Colonic mucosa (tissue), 4 donors: ENCODE measurements around the gene TPST2. TPM values are rescaled to one million over a fixed set of nuclear protein-coding genes. Genes with fewer than 3 reads are reported as not detected.

Source experiments
- DNase-seq: peaks from one replicate; pipeline ENCODE4 v3.0.0-alpha.2; 2020
- H3K27ac ChIP-seq: fragments of 200-600 bp; one replicate; pipeline ENCODE4 v1.8.0; 2021
- H3K27me3 ChIP-seq: fragments of 200-600 bp; one replicate; pipeline ENCODE4 v1.8.0; 2021
- H3K36me3 ChIP-seq: fragments of 200-600 bp; one replicate; pipeline ENCODE4 v1.8.0; 2021
- H3K4me1 ChIP-seq: fragments of 200-600 bp; one replicate; pipeline ENCODE4 v1.8.0; 2021; ENCODE audit warnings: mild to moderate bottlenecking
- H3K4me3 ChIP-seq: fragments of 200-600 bp; one replicate; pipeline ENCODE4 v1.8.0; 2021
- H3K9ac ChIP-seq, 2 donors: one replicate each; pipeline ENCODE4 v1.7.0; 2013; ENCODE audit warnings: control low read depth in 2 of 2, low read depth in 2 of 2, low read length in 2 of 2
- H3K9me3 ChIP-seq: fragments of 200-600 bp; one replicate; pipeline ENCODE4 v1.8.0; 2021
- CTCF ChIP-seq: fragments of 200-600 bp; IDR thresholded peaks from one replicate; pipeline ENCODE4 v1.8.0; 2022; ENCODE audit warnings: antibody characterized with exemption, mild to moderate bottlenecking
- intact Hi-C: fragments of 100-400 bp; cut with DNase I; formaldehyde crosslinking; loops from one replicate; pipeline ENCODE4 v1.14.1; 2022
- total RNA-seq, 2 donors: library from RNA; stranded (reverse); fragmentation: NEBNext Ultra II Directional in 1 of 2; extraction: Animal tissue kit (Norgen Biotek cat#: 25700) in 1 of 2; gene quantifications; one replicate each; pipeline ENCODE4 v1.2.1, GENCODE V29; 2021
- donor health status: healthy.
- donor health status: DM: no; HTN: no; CAD: no.
- donor health status: DM: no; HTN: no; CAD: no.

The TPST2 gene
- total RNA-seq, 2 donors from 2014 or later, result 13.3 to 19.9 TPM

DNA sequence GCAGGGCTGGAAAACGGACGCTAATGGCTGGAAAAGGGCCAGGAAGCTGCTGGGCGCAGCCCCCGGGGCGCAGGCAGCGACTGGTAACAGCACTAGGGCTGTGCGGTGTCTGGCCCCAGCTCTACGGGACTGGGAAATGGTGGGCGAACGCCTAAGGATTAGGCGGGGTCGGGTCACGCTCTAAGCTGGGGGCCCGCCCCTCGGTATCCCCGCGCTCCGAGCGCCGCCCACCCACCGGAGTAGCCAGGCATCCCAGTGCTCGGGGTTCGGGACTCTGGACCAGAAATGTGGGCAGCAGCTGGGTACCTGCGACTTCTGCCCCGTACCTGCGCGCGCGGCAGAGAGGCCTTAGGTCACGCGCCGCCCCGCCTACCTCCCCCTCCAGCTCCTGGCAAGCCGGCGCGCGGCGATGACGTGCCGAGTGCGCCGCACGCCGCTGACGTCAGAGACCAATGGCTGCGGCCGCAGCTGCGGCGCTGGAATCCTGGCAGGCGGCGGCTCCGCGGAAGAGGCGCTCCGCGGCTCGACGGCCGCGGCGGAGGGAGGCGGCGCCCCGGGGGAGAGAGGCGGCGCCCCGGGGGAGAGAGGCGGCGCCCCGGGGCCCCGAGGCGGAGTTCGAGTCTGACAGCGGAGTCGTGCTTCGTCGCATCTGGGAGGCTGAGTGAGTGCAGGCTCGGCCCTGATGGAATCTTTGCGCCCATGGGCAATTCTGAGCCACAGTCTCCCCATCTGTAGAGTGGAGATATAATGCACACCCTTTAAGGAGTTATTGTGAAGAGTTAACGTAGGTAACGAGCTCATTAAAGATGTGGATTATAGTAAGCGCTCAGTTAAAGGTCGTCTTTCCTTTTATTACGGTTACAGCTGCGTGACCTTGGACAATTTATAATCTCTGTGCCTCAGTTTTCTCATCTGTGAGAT is 106.2 kb downstream of the TPST2 start, which contains the start of the genes HPS4 and SRRD:
HPS4 (minus strand) TSS at position 345 of the 921 bp plus-strand sequence. CDS start 2,021 bp downstream, outside the sequence.
SRRD (plus strand) TSS at position 439 of the 921 bp plus-strand sequence; CDS start at position 453, 14 bp downstream.
- Histone ChIP-seq H3K9me3 (no peaks in the 10 kb centered on the region), H3K36me3 (no peaks in the 10 kb centered on the region), H3K4me3 (peak within 1 kb of the TSS; percentile 90), H3K4me1 (peaks cover 9% of the 10 kb centered on the region), H3K27me3 (no peaks in the 10 kb centered on the region), H3K9ac (peak within 1 kb of the TSS; percentile 88 to 95), H3K27ac (peak within 1 kb of the TSS; percentile 91)
- peak; percentile 89 for DNase-seq
- no peak for TF ChIP-seq CTCF
- intact Hi-C loops, result no loop called here

- Histone ChIP-seq H3K4me3 (peak overlapping the region; percentile 90), H3K27me3 (no peaks in the 10 kb centered on the region), H3K9ac (peak overlapping the region; percentile 88 to 95), H3K36me3 (no peaks in the 10 kb centered on the region), H3K9me3 (no peaks in the 10 kb centered on the region), H3K27ac (peak overlapping the region; percentile 91), H3K4me1 (peaks cover 9% of the 10 kb centered on the region)
- intact Hi-C loops, result no loop called here
- no peak for DNase-seq
- no peak for TF ChIP-seq CTCF
These were observed 106.9 kb downstream of the TPST2 start for GRCh38 chr22:26483043-26483438.

DNA sequence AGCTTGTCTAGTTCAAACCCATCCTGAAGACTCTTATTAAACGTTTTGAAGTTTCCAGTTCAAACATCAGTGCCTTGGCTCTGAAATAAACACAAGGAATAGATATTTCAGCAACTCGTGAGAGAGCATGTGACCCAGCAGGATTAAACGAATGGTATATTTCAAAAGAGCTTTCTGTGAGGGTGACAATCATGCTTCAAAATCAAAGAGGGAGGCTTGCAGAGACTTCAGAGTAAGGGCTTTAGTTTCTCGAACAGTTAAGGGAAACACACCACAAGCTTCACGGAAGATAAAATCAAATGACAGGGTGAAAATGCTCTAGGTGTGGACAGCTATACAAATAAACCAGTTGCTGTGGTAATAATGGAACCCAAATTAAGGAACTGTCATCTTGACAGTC is 107.8 kb downstream of the TPST2 start:
- no peak overlapping the region for H3K27ac ChIP-seq
- DNase-seq, result no peak
- peaks cover 9% of the 10 kb centered on the region for H3K4me1 ChIP-seq
- H3K9ac ChIP-seq, result peak overlapping the region in 1 of 2 donors; percentile 16
- no peak overlapping the region for H3K4me3 ChIP-seq
- H3K36me3 ChIP-seq, result no peaks in the 10 kb centered on the region
- H3K27me3 ChIP-seq, result no peaks in the 10 kb centered on the region
- no peak for TF ChIP-seq CTCF
- intact Hi-C loops, result no loop called here
- no peaks in the 10 kb centered on the region for H3K9me3 ChIP-seq

- no peak overlapping the region for H3K4me3 ChIP-seq
These were observed 108.2 kb downstream of the TPST2 start for GRCh38 chr22:26481694-26482093.

More at GRCh38 chr22:26481694-26482093, 108.2 kb downstream of the TPST2 start:
- intact Hi-C loops, result no loop called here
- no peak overlapping the region for H3K27ac ChIP-seq
- no peak for TF ChIP-seq CTCF
- DNase-seq, result no peak
- no peaks in the 10 kb centered on the region for H3K36me3 ChIP-seq
- H3K9me3 ChIP-seq, result no peaks in the 10 kb centered on the region
- peaks cover 9% of the 10 kb centered on the region for H3K4me1 ChIP-seq
- no peaks in the 10 kb centered on the region for H3K27me3 ChIP-seq
- peak overlapping the region in 1 of 2 donors; percentile 16 for H3K9ac ChIP-seq
